Activated naive CD8-positive, alpha-beta T cell treated with anti-CD3 and anti-CD28 coated beads, Interleukin-2, amount 10 ng/mL, durations not matched to agents 7 days and 5 days (primary cell): ENCODE measurements around the gene C12orf76. TPM values are rescaled to one million over a fixed set of nuclear protein-coding genes. Genes with fewer than 3 reads are reported as not detected.
"Not testable (repeated sequence)": the region's sequence is repeated elsewhere in the genome, so short reads cannot be mapped to it uniquely, and the experiment has no call there.

ENCODE experiments used
- ATAC-seq: fragments of 150-1000 bp; cut with Tn5 transposase; one replicate; pipeline ENCODE4 v1.10.0; 2021; ENCODE audit warnings: low read depth, moderate library complexity
- POLR2A ChIA-PET: fragments of 350-600 bp; sonication (Branson Sonifier 250); formaldehyde crosslinking; loops from one replicate; lab custom pipeline; 2021; ENCODE audit warnings: antibody characterized with exemption; lab: Charles Lee
- DNase-seq: peaks from one replicate; pipeline ENCODE4 v3.0.0; 2021
- H3K27ac Mint-ChIP-seq: one replicate; pipeline ENCODE4 v1.8.0; 2022; ENCODE audit warnings: mild to moderate bottlenecking, mixed read lengths
- H3K27me3 Mint-ChIP-seq: one replicate; pipeline ENCODE4 v1.8.0; 2022; ENCODE audit warnings: mild to moderate bottlenecking, moderate library complexity, mixed read lengths
- H3K36me3 Mint-ChIP-seq: one replicate; pipeline ENCODE4 v1.8.0; 2021; ENCODE audit warnings: mild to moderate bottlenecking, mixed read lengths
- H3K4me1 Mint-ChIP-seq: one replicate; pipeline ENCODE4 v1.8.0; 2021; ENCODE audit warnings: mixed read lengths
- H3K4me3 Mint-ChIP-seq: one replicate; pipeline ENCODE4 v1.8.0; 2022; ENCODE audit warnings: mild to moderate bottlenecking, moderate library complexity, mixed read lengths
- H3K9me3 Mint-ChIP-seq: one replicate; pipeline ENCODE4 v1.8.0; 2021; ENCODE audit warnings: mixed read lengths
- total RNA-seq, 2 experiments: library from RNA; stranded (reverse); gene quantifications; one replicate each; pipeline ENCODE4 v1.2.3, GENCODE V29; 2021

The C12orf76 gene
- total RNA-seq, 2 experiments from 2014 or later = 22.1 to 23.2 TPM

DNA sequence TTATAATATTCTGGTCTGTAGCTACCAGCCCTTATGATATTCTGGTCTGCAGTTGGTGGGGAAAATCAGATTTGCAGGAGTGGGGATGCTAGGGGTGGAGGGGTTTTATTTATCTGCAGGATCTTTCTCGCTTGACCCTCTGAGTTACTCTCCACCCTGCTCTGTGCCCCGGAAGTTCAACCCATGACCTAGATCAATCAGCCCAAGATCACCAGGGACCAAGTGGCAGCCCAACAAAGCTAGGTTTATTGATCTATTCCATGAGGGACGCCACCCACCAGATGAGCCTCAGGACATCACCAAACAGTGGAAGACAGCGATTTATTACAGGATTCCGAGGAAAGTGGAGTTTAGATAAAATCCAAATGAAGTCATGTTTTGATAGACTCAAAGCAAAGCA lies 25.8 kb upstream of the C12orf76 start:
- ATAC-seq (no peak), DNase-seq (no peak)
- H3K9me3 Mint-ChIP-seq = peaks cover 1% of the 10 kb centered on the region
- no peaks in the 10 kb centered on the region for H3K27me3 Mint-ChIP-seq
- H3K27ac Mint-ChIP-seq = no peak overlapping the region
- peaks cover 14% of the 10 kb centered on the region for H3K36me3 Mint-ChIP-seq
- H3K4me3 Mint-ChIP-seq = peak overlapping the region; percentile 92
- H3K4me1 Mint-ChIP-seq = peaks cover 34% of the 10 kb centered on the region
- POLR2A ChIA-PET = interaction anchor here (0.6 to 1.4 kb wide), 4 partner anchors 26 to 79 kb away, joined by 3 to 5 read pairs (median 4); partner anchors contain the start of gene C12orf76

DNA sequence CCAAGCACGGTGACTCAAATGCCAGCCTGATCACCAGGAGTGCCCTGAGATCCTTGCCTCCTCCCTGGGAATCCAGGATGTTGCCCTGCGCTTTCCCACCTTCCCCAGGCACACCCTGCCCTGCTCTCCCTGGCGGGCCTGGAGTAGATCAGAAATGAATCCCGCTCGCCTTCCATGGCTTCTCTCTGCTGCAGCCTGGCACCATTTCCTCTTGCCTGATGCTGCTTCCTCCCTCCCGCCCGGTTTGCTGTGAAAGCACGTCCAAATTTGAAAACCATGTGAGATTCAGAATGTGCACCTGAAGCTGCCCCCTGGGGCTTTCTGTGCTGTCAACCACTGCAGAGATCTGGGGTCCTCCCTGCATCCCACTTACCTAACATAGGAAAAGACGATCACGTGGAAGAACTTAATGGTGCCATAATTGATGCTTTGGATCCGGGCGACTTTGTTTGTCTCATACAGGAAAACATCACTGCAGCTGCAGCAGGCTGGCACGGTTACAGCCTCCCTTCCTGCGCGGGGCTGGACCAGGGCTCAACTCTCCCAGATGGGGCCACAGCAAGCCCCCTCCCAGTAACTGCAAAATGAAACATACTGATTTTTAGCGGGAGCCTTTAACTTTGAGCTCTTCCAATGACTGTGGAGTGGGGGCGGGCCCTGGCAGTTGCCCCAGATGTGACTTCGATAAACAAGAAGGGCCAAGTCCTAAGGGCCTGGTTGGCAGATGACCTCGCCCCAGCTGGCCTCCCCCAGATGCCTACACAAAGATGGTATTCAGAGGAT lies 24.9 kb upstream of the C12orf76 start:
- peak; percentile 66 for ATAC-seq
- H3K9me3 Mint-ChIP-seq = no peaks in the 10 kb centered on the region
- H3K4me3 Mint-ChIP-seq = peak overlapping the region; percentile 92
- POLR2A ChIA-PET = interaction anchor here (0.6 to 1.4 kb wide), 6 partner anchors 10 to 78 kb away, joined by 3 to 5 read pairs (median 3); partner anchors contain the start of gene C12orf76
- H3K36me3 Mint-ChIP-seq = peaks cover 14% of the 10 kb centered on the region
- peaks cover 29% of the 10 kb centered on the region for H3K4me1 Mint-ChIP-seq
- no peaks in the 10 kb centered on the region for H3K27me3 Mint-ChIP-seq
- peak; percentile 50 for DNase-seq
- peak overlapping the region; percentile 89 for H3K27ac Mint-ChIP-seq

DNA sequence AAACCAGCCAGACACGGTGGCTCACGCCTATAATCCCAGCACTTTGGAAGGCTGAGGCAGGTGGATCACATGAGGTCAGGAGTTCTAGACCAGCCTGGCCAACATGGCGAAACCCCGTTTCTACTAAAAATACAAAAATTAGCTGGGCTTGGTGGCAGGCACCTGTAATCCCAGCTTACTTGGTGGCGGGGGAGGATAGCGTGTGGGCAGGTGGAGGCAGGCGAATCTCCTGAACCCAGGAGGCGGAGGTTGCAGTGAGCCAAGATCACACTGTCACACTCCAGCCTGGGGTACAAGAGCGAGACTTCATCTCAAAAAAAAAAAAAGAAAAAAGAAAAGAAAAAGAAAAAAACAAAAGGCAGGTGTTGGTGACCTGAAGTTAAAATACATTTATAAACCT lies 24.3 kb upstream of the C12orf76 start:
- Mint-ChIP-seq H3K4me1 (peaks cover 29% of the 10 kb centered on the region), H3K4me3 (peak overlapping the region; percentile 92), H3K36me3 (peaks cover 14% of the 10 kb centered on the region), H3K27ac (peak overlapping the region; percentile 89)
- not testable (repeated sequence) for DNase-seq, H3K9me3 Mint-ChIP-seq, H3K27me3 Mint-ChIP-seq, ATAC-seq
- POLR2A ChIA-PET = interaction anchor here (1.1 to 1.3 kb wide), 3 partner anchors 10 to 35 kb away, joined by 3 read pairs; no protein-coding TSS in a partner anchor

DNA sequence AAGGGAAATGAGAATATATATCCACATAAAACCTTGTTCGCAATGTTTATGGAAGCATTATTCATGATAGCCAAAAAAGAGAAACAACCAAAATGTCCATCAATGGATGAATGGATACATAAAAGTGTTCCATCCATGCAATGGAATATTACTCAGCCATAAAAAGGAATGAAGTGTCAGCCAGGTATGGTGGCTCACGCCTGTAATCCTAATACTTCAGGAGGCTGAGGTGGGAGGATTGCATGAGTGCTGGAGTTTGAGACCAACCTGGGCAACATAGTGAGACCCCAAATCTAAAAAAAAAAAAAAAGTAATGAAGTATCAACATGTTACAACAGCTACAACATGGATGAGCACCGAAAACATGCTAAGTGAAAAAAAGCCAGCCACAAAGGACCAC lies 23.6 kb upstream of the C12orf76 start:
- no peaks in the 10 kb centered on the region for H3K27me3 Mint-ChIP-seq
- POLR2A ChIA-PET = interaction anchor here (1.1 kb wide), 1 partner anchor 27 kb away, joined by 3 read pairs; no protein-coding TSS in a partner anchor
- ATAC-seq (no peak), DNase-seq (no peak)
- H3K9me3 Mint-ChIP-seq = no peaks in the 10 kb centered on the region
- peak overlapping the region; percentile 92 for H3K4me3 Mint-ChIP-seq
- peaks cover 14% of the 10 kb centered on the region for H3K36me3 Mint-ChIP-seq
- H3K4me1 Mint-ChIP-seq = peaks cover 29% of the 10 kb centered on the region
- H3K27ac Mint-ChIP-seq = peak overlapping the region; percentile 36

DNA sequence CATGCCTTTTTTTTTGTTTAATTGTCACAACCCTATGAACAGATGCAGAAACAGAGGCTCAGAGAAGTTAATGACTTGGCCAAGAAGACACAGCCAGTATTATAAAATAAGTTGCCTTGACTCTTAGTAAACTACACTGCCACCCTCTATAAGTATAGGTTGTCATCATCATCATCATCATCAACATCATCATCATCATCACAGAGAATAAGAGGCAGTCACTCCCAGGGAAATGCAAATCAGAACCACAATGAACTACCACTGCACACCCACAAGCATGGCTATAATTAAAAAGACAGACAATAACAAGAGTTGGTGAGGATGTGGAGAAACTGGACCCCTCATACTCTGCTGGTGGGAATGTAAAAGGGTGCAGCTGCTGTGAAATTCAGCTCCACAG lies 23.2 kb upstream of the C12orf76 start:
- Mint-ChIP-seq H3K4me3 (peak overlapping the region; percentile 92), H3K9me3 (no peaks in the 10 kb centered on the region), H3K4me1 (peaks cover 29% of the 10 kb centered on the region), H3K36me3 (peaks cover 14% of the 10 kb centered on the region), H3K27ac (peak overlapping the region; percentile 36), H3K27me3 (no peaks in the 10 kb centered on the region)
- no peak for DNase-seq
- no peak for ATAC-seq
- POLR2A ChIA-PET = no interaction called here

DNA sequence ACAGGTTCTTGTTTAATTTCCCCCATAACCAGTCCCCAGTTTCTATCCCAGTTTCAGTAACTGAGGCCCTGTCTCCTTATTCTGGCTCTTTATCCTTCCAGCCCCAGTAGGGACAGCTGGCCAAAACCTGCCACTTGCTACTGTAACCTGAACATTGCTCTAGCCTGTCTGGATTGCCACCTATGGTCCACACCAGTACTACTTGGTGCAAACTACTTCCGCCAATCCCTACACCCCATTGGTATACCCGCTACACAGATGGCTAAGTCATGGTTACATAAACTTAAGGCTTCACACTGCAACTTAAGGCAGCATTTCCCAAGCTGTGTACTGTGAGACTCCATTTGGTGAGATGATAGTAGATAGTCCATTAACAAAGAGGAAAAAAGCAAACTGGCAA lies 20.3 kb upstream of the C12orf76 start:
- H3K36me3 Mint-ChIP-seq = peaks cover 19% of the 10 kb centered on the region
- no peak overlapping the region for H3K27ac Mint-ChIP-seq
- no peaks in the 10 kb centered on the region for H3K9me3 Mint-ChIP-seq
- H3K4me3 Mint-ChIP-seq = no peak overlapping the region
- DNase-seq = no peak
- H3K4me1 Mint-ChIP-seq = peaks cover 21% of the 10 kb centered on the region
- POLR2A ChIA-PET = no interaction called here
- ATAC-seq = no peak
- H3K27me3 Mint-ChIP-seq = no peaks in the 10 kb centered on the region

DNA sequence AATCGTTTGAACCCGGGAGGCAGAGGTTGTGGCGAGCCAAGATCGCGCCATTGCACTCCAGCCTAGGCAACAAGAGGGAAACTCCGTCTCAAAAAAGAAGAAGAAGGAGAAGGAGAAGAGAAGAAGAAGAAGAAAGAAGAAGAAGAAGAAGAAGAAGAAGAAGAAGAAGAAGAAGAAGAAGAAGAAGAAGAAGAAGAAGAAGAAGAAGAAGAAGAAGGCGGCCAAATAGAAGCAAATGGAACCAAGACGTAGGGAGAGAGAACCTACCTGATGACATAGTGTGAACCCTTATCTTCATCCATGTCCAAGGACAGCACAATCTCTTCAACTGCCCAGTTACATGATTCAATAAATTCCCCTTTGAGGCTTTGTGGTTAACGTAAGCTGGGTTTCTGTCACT lies 19.8 kb upstream of the C12orf76 start:
- POLR2A ChIA-PET = interaction anchor here (0.7 kb wide), 1 partner anchor 12 kb away, joined by 3 read pairs; no protein-coding TSS in a partner anchor
- H3K9me3 Mint-ChIP-seq, H3K4me3 Mint-ChIP-seq, H3K27ac Mint-ChIP-seq, DNase-seq, ATAC-seq, H3K27me3 Mint-ChIP-seq: not testable (repeated sequence)
- peaks cover 18% of the 10 kb centered on the region for H3K36me3 Mint-ChIP-seq
- peaks cover 16% of the 10 kb centered on the region for H3K4me1 Mint-ChIP-seq

DNA sequence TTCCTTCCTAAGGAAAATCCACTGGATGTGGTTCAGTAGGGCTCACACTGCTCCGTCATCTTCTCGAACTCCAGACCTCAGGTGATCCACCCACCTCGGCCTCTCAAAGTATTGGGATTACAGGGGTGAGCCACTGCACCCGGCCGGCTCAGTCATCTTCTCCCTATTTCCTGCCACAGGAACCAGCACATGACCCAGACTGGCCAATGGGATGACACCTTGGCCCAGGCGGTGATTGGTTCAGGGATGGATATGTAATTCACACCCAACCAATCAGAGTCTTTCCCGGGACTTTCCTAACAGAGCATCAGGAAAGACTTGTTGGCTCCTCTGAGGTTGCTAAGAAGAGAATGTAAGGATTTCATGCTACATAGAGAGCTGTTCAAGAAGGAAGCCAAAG lies 19.2 kb upstream of the C12orf76 start:
- H3K36me3 Mint-ChIP-seq = peaks cover 15% of the 10 kb centered on the region
- peaks cover 12% of the 10 kb centered on the region for H3K4me1 Mint-ChIP-seq
- no peaks in the 10 kb centered on the region for H3K9me3 Mint-ChIP-seq
- no peak for DNase-seq
- POLR2A ChIA-PET = interaction anchor here (0.7 kb wide), 1 partner anchor 12 kb away, joined by 3 read pairs; no protein-coding TSS in a partner anchor
- H3K4me3 Mint-ChIP-seq = no peak overlapping the region
- ATAC-seq = no peak
- no peak overlapping the region for H3K27ac Mint-ChIP-seq
- H3K27me3 Mint-ChIP-seq = no peaks in the 10 kb centered on the region

DNA sequence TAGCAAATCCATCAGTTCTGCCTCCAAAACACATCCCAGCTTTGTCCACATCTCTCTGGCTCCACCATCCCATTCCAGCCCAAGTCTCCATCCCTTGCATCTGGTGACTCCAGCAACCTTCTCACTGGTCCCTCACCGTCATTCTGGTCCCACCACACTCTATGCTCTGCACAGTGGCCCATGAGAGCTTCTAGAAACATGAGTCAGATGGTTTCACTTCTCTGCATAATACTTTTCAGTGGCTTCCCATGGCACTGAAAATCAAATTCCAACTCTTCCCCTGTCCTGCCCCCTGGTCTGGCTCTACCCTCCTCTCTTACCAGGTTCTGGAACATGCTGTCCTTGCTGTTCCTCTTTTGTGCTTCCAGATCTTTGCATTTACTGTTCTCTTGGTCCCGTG lies 17.2 kb upstream of the C12orf76 start:
- DNase-seq (no peak), ATAC-seq (no peak)
- Mint-ChIP-seq H3K27ac (no peak overlapping the region), H3K27me3 (peaks cover 2% of the 10 kb centered on the region), H3K9me3 (no peaks in the 10 kb centered on the region), H3K36me3 (peaks cover 5% of the 10 kb centered on the region), H3K4me3 (no peak overlapping the region), H3K4me1 (peaks cover 6% of the 10 kb centered on the region)
- POLR2A ChIA-PET = no interaction called here

DNA sequence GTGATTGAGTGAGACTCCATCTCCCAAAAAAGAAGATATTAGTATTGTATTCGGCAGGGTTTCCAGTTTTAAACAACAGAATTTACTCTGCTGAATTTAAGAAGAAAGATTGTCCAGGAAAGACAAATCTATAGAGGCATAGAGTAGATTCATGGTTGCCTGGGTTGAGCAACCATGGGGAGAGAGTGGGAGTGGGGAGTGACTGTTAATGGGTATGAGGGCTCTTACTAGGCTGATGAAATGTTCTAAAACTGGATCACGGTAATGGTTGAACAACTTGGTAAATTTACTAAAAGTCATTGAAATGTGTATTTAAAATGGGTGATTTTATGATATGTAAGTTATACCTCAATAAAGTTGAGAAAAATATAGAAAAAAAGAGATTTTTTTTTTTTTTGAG lies 13.9 kb upstream of the C12orf76 start:
- H3K4me3 Mint-ChIP-seq = no peak overlapping the region
- H3K27ac Mint-ChIP-seq = no peak overlapping the region
- no peak for DNase-seq
- H3K9me3 Mint-ChIP-seq = no peaks in the 10 kb centered on the region
- H3K4me1 Mint-ChIP-seq = peaks cover 16% of the 10 kb centered on the region
- no peak for ATAC-seq
- peaks cover 2% of the 10 kb centered on the region for H3K27me3 Mint-ChIP-seq
- POLR2A ChIA-PET = interaction anchor here (0.6 to 1.2 kb wide), 3 partner anchors 11 to 159 kb away, joined by 3 to 4 read pairs (median 3); no protein-coding TSS in a partner anchor
- H3K36me3 Mint-ChIP-seq = peaks cover 5% of the 10 kb centered on the region

DNA sequence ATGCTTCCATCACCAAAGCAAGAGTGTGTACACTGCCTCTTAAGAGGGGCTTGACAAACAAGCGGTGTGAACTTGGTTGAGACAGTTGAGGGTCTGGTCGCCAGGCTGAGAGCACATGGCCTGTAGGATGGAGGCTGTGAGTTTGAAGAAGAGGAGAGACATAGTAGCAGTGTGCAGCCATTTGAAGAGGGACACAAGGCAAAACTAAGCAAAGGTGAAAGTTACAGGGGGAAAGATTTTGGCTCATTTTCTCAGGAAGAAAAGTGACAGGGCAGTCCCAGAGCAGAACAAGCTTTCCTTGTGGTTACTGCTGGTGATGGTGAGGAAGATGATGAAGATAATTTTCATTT lies 11.3 kb upstream of the C12orf76 start:
- Mint-ChIP-seq H3K27ac (peak overlapping the region; percentile 7), H3K4me1 (peaks cover 18% of the 10 kb centered on the region), H3K9me3 (no peaks in the 10 kb centered on the region), H3K4me3 (no peak overlapping the region), H3K27me3 (peaks cover 3% of the 10 kb centered on the region), H3K36me3 (peaks cover 3% of the 10 kb centered on the region)
- POLR2A ChIA-PET = no interaction called here
- ATAC-seq (no peak), DNase-seq (no peak)

DNA sequence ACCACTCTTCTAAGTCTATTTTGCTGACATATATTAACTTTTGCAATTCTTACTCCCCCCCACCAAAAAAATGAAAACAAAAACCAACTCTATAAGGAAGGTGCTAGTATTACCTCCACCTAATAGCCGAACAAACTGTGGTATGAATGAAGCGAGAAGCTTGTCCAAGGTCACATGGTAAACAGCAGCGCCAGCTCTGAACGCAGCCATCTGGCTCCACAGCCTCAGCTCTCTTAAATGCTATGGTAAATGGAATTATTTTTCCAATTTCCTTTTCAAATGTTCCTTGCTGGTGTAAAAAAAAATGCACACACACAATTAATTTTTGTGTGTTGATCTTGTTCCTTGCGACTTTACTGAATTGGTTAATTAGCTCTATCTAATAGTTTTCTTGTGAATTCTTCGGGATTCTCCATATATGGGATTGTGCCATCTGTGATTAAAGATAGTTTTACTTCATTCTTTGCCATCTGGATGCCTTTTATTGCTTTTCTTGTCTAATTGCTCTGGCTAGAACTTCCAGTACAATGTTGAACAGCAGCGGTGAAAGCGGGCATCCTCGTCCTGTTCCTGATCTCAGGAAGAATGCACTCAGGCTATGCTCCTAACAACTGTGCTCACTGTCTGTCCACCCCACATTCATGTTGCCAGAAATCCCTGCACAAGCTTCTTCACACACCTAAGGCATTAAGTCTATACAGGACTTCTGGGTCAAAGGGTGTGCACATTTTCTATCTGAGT lies 10.7 kb upstream of the C12orf76 start:
- Mint-ChIP-seq H3K36me3 (peaks cover 4% of the 10 kb centered on the region), H3K27me3 (peaks cover 3% of the 10 kb centered on the region), H3K27ac (no peak overlapping the region), H3K9me3 (no peaks in the 10 kb centered on the region), H3K4me1 (peaks cover 18% of the 10 kb centered on the region), H3K4me3 (no peak overlapping the region)
- ATAC-seq = no peak
- POLR2A ChIA-PET = no interaction called here
- no peak for DNase-seq

DNA sequence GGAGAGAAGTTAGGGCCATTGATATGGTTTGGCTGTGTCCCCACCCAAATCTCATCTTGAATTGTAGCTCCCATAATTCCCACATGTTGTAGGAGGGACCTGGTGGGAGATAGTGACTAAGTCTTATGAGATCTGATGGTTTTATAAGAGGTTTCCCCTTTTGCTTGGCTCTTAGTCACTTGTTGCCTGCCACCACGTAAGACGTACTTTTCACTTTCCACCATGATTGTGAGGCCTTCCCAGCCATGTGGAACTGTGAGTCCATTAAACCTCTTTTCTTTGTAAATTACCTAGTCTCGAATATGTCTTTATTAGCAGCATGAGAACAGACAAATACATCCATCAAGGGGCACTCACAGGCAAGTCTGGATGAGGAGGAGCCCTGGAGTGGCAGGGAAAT lies 8.3 kb upstream of the C12orf76 start:
- H3K27me3 Mint-ChIP-seq, ATAC-seq, H3K36me3 Mint-ChIP-seq, DNase-seq, H3K27ac Mint-ChIP-seq, H3K4me3 Mint-ChIP-seq, POLR2A ChIA-PET, H3K9me3 Mint-ChIP-seq: not testable (repeated sequence)
- peaks cover 18% of the 10 kb centered on the region for H3K4me1 Mint-ChIP-seq
